Lung (tissue), 12 donors: ENCODE measurements around the gene ENSA. TPM values are rescaled to one million over a fixed set of nuclear protein-coding genes. Genes with fewer than 3 reads are reported as not detected.
A peak's percentile ranks its signal among the peaks of the same experiment; 100 is the strongest.
"Not testable (repeated sequence)": the region's sequence is repeated elsewhere in the genome, so short reads cannot be mapped to it uniquely, and the experiment has no call there.

Source experiments
- ATAC-seq: fragments of 200-7000 bp; cut with Tn5 transposase; one replicate; pipeline ENCODE4 v1.9.1; 2020; ENCODE audit warnings: moderate number of reproducible peaks; ENCODE audit not compliant: insufficient read depth, low FRiP score
- DNase-seq, 3 donors: peaks; one replicate each; pipeline ENCODE4 v3.0.0-alpha.2; 2013 to 2017
- H3K27ac ChIP-seq, 2 donors: one replicate each; pipeline ENCODE4 v1.5.1; 2013; ENCODE audit warnings: mild to moderate bottlenecking in 2 of 2, moderate library complexity in 2 of 2, control low read depth in 1 of 2, inconsistent platforms in 1 of 2, low read depth in 1 of 2, low read length in 1 of 2
- H3K27me3 ChIP-seq, 3 donors: one replicate each; pipeline ENCODE4 v1.5.1; 2013; ENCODE audit warnings: low read length in 2 of 3; ENCODE audit not compliant: control insufficient read depth in 3 of 3, insufficient read depth in 3 of 3
- H3K36me3 ChIP-seq, 4 donors: one replicate each; pipeline ENCODE4 v1.5.1; 2013; ENCODE audit warnings: low read length in 4 of 4, mild to moderate bottlenecking in 1 of 4, moderate library complexity in 1 of 4; ENCODE audit not compliant: control insufficient read depth in 4 of 4, insufficient read depth in 4 of 4
- H3K4me1 ChIP-seq, 5 donors: one replicate each; pipeline ENCODE4 v1.5.1; 2013; ENCODE audit warnings: low read length in 5 of 5, mild to moderate bottlenecking in 2 of 5, moderate library complexity in 1 of 5; ENCODE audit not compliant: control insufficient read depth in 5 of 5, insufficient read depth in 5 of 5
- H3K4me3 ChIP-seq: one replicate; pipeline ENCODE4 v1.5.1; 2013; ENCODE audit warnings: mild to moderate bottlenecking, control low read depth, moderate library complexity
- H3K9ac ChIP-seq, 2 donors: one replicate each; pipeline ENCODE4 v1.5.1; 2013; ENCODE audit warnings: low read length in 2 of 2, control low read depth in 1 of 2; ENCODE audit not compliant: insufficient read depth in 1 of 2
- H3K9me3 ChIP-seq, 4 donors: one replicate each; pipeline ENCODE4 v1.5.1; 2013; ENCODE audit warnings: low read length in 3 of 4, mild to moderate bottlenecking in 1 of 4, moderate library complexity in 1 of 4; ENCODE audit not compliant: control insufficient read depth in 4 of 4, insufficient read depth in 3 of 4
- WGBS, 2 donors: extraction: QIAGEN DNeasy Blood & Tissue Kit; methylation state at CpG; one replicate each; pipeline ENCODE4 v1.1.7; 2013; 5-methylcytosine and 5-hydroxymethylcytosine counted together
- polyA plus RNA-seq, 2 donors: library from polyadenylated mRNA; stranded (reverse); fragments of 200-250 nt; gene quantifications; one replicate each; pipeline ENCODE4 v1.2.1, GENCODE V29; 2013
- total RNA-seq, 2 donors: library from RNA; depleted of rRNA in 1 of 2; stranded (reverse); fragments of >200 nt in 1 of 2; gene quantifications; one replicate each; pipeline ENCODE4 v1.2.1, GENCODE V29; 2014 to 2021
- TF ChIP-seq, protein P1 (sequence below): IDR thresholded peaks from 2 replicates; pipeline ENCODE4 v1.5.1; 2012; ENCODE audit warnings: mild to moderate bottlenecking; ENCODE audit errors: control extremely low read depth, extremely low read depth
- donor health status: control.
- donor health status: control.
- donor health status: Bipolar disorder and iron deficiency.
- donor health status: healthy.
- donor health status: DM: yes; HTN: yes; CAD: no.

Gene ENSA
- total and polyA plus RNA-seq, 4 donors: 133 to 245 (median 158) TPM

DNA sequence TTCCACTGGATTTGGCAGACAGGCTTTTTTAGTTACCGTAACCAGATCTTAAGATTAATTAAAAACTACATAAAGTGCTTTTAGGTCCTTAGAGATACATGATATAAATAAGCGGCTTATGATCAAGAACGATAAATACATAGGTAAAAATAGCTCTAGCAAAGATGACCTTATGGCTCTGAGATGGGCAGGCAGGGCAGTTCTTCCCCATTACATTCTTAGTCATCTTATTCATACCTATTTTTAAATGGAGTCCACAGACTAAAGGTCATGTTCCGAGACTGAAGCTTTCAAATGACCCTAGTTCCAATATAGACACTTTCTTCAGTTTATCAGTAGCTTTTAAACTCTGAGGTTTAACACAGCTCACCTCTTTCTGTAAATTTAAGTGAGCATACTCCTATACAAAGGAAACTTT lies 54.3 kb downstream of the ENSA start:
- no peak for ATAC-seq
- Histone ChIP-seq H3K9me3 (no peaks in the 10 kb centered on the region), H3K4me3 (peak overlapping the region; percentile 36), H3K27me3 (no peaks in the 10 kb centered on the region), H3K4me1 (peaks cover 7 to 40% (median 21%) of the 10 kb centered on the region in 5 donors), H3K9ac (peak overlapping the region in 1 of 2 donors; percentile 61), H3K36me3 (peaks cover 20 to 59% (median 40%) of the 10 kb centered on the region in 4 donors), H3K27ac (peak overlapping the region; percentile 58 to 98)
- WGBS, 2 donors: 31 to 65% methylated on average over 4 of the region's 4 CpGs
- TF ChIP-seq, protein P1, sequence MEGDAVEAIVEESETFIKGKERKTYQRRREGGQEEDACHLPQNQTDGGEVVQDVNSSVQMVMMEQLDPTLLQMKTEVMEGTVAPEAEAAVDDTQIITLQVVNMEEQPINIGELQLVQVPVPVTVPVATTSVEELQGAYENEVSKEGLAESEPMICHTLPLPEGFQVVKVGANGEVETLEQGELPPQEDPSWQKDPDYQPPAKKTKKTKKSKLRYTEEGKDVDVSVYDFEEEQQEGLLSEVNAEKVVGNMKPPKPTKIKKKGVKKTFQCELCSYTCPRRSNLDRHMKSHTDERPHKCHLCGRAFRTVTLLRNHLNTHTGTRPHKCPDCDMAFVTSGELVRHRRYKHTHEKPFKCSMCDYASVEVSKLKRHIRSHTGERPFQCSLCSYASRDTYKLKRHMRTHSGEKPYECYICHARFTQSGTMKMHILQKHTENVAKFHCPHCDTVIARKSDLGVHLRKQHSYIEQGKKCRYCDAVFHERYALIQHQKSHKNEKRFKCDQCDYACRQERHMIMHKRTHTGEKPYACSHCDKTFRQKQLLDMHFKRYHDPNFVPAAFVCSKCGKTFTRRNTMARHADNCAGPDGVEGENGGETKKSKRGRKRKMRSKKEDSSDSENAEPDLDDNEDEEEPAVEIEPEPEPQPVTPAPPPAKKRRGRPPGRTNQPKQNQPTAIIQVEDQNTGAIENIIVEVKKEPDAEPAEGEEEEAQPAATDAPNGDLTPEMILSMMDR: no peak
- no peak for DNase-seq

DNA sequence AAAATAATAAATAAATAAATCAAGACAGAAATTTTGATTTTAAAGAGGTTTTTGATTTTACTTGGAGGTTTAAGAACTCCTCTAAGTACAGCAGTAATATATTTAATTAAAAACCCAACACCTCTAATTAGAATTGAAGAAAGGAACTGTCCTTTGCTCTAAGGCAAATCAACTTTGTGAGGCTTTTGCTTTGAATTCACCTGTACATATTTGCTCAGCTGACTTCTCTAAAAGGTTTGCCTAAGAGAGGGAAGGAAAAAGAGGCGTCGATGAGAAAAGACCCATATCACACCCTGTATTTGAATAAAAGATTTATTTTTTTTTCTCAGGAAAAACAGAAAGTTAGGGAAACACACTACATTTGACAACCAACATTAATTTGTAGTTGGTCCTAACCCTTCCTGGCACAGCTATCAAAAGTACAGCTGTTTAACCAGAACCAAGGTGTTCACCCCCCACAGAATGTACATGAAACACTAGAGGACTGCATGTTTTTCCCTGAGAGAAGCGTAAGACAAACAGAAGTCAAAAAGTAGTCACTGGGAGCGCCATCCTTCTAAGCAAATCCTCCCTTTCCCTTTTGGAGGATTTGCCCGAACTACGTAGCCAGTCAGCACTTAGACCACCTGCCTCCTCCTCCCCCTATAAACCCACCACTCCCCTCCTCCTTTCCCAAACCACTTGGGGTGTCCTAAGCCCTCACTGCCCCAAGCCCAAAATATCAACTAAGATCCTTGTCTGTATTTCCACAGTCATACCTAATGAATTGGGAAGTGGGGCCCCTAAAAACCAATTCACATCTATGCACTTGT lies 54.9 kb downstream of the ENSA start:
- Histone ChIP-seq H3K27me3 (no peaks in the 10 kb centered on the region), H3K9me3 (no peaks in the 10 kb centered on the region), H3K4me3 (peak overlapping the region; percentile 36), H3K36me3 (peaks cover 20 to 59% (median 41%) of the 10 kb centered on the region in 4 donors), H3K9ac (peak overlapping the region in 1 of 2 donors; percentile 47), H3K4me1 (peaks cover 7 to 42% (median 19%) of the 10 kb centered on the region in 5 donors), H3K27ac (peak overlapping the region; percentile 58 to 98)
- DNase-seq: peak in 1 of 3 donors; percentile 37
- no peak for ATAC-seq
- 39 to 58% methylated on average over 6 of the region's 6 CpGs for WGBS, 2 donors
- TF ChIP-seq, protein P1: no peak

DNA sequence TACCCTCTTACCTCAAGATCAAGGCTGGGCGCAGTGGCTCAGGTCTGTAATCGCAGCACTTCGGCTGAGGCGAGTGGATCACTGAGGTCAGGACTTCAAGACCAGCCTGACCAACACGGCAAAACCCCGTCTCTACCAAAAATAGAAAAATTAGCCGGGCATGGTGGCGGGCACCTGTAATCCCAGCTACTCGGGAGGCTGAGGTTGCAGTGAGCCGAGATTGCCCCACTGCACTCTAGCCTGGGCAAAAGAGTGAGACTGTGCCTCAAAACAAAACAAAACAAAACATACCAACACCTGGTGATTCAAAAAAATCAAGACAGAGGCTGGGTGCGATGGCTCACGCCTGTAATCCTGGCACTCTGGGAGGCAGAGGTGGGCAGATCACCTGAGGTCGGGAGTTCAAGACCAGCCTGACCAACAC lies 55.8 kb downstream of the ENSA start:
- not testable (repeated sequence) for H3K4me3 ChIP-seq, H3K9me3 ChIP-seq, ATAC-seq, H3K27me3 ChIP-seq, DNase-seq, H3K9ac ChIP-seq
- Histone ChIP-seq H3K36me3 (peaks cover 20 to 54% (median 41%) of the 10 kb centered on the region in 4 donors), H3K4me1 (peaks cover 11 to 51% (median 23%) of the 10 kb centered on the region in 5 donors), H3K27ac (peak overlapping the region in 1 of 2 donors; percentile 56)
- 67 to 91% methylated on average over 13 of the region's 13 CpGs for WGBS, 2 donors

DNA sequence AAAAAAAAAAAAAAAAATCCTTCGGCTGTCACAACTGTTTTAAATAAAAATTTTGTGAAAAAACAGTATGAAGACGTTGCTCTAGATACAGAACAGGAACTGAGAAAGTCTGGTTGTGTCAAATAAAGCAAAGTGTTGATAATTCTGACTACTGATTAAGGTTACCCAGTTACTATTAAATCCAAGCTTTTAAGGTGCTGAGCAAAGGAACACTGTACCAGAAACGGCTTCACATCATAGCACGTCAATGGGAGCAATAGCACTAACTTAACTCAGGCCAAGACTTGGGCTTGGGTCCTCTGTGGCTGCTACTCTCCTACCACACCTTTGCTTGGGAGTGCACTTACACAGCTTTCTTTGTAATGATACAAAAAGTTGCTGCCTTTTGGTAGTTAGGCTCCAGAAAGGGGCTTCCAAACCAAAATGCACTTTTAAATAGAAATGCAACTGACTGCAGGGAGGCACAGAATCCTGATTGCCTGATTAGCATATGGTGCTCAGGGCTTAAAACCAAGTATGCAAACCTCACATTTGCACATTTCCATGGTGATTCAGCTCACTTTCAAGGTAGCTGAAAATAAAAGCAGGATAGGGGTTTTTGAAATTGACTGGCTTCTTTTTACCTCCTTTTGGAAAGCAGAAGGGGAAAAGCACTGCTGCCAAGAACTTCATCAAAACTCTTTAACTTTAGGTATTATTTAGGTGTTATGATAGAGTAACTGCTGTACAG lies 56.3 kb downstream of the ENSA start:
- Histone ChIP-seq H3K9me3 (no peaks in the 10 kb centered on the region), H3K4me3 (no peak overlapping the region), H3K9ac (no peak overlapping the region), H3K27ac (peak overlapping the region; percentile 28 to 56), H3K27me3 (no peaks in the 10 kb centered on the region), H3K36me3 (peaks cover 20 to 48% (median 39%) of the 10 kb centered on the region in 4 donors), H3K4me1 (peaks cover 11 to 56% (median 26%) of the 10 kb centered on the region in 5 donors)
- TF ChIP-seq, protein P1: no peak
- DNase-seq (no peak), ATAC-seq (no peak)
- WGBS, 2 donors: 45 to 75% methylated on average over 4 of the region's 4 CpGs
